NB4 (cell line): ENCODE data around the gene MADD.
A peak's percentile ranks its signal among the peaks of the same experiment; 100 is the strongest.

Experiments used
- POLR2A ChIP-seq: IDR thresholded peaks from 2 replicates; pipeline ENCODE4 v1.6.1; 2011; ENCODE audit warnings: mild to moderate bottlenecking; ENCODE audit not compliant: insufficient read length; ENCODE audit errors: extremely low read depth
- TF ChIP-seq, protein P1 (sequence below): IDR thresholded peaks from one replicate; pipeline ENCODE4 v1.5.1; 2012; ENCODE audit warnings: low read depth, low read length

GRCh38 chr11:47348859-47349258 lies 78.9 kb downstream of the MADD start:
- TF ChIP-seq, protein P1, sequence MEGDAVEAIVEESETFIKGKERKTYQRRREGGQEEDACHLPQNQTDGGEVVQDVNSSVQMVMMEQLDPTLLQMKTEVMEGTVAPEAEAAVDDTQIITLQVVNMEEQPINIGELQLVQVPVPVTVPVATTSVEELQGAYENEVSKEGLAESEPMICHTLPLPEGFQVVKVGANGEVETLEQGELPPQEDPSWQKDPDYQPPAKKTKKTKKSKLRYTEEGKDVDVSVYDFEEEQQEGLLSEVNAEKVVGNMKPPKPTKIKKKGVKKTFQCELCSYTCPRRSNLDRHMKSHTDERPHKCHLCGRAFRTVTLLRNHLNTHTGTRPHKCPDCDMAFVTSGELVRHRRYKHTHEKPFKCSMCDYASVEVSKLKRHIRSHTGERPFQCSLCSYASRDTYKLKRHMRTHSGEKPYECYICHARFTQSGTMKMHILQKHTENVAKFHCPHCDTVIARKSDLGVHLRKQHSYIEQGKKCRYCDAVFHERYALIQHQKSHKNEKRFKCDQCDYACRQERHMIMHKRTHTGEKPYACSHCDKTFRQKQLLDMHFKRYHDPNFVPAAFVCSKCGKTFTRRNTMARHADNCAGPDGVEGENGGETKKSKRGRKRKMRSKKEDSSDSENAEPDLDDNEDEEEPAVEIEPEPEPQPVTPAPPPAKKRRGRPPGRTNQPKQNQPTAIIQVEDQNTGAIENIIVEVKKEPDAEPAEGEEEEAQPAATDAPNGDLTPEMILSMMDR = peak; percentile 44
- no peak for TF ChIP-seq POLR2A
